ENCODE data around the gene ZNF687.

Gene ZNF687

GRCh38 chr1:151288502-151288901 is 6.4 kb downstream of the ZNF687 start:
- no peak for TF ChIP-seq CTCF (IDR thresholded peaks at IDR 0.05; ENCODE audit: low read depth, low read length, missing control alignments)

GRCh38 chr1:151289080-151289935 is 7.2 kb downstream of the ZNF687 start:
- no peak for TF ChIP-seq CTCF (IDR thresholded peaks at IDR 0.05; ENCODE audit: low read depth, low read length, missing control alignments)
- DNase-seq (ENCODE audit: low read depth) = no peak
- no peak overlapping the region for H3K4me3 ChIP-seq (ENCODE audit: low read depth, low read length)
- in situ Hi-C loops (cut with HindIII; ENCODE audit: low sequenced_read_pairs) = no loop called here

More at GRCh38 chr1:151288502-151288901, 6.4 kb downstream of the ZNF687 start:
- no peak overlapping the region for H3K4me3 ChIP-seq (ENCODE audit: low read depth, low read length)
- no peak for DNase-seq (ENCODE audit: low read depth)
- in situ Hi-C loops (cut with HindIII; ENCODE audit: low sequenced_read_pairs) = no loop called here

- no peak overlapping the region for H3K4me3 ChIP-seq (ENCODE audit: low read depth, low read length)
- TF ChIP-seq CTCF (IDR thresholded peaks at IDR 0.05; ENCODE audit: low read depth, low read length, missing control alignments) = no peak
- no peak for DNase-seq (ENCODE audit: low read depth)
- in situ Hi-C loops (cut with HindIII; ENCODE audit: low sequenced_read_pairs) = no loop called here
These were observed 8.1 kb downstream of the ZNF687 start for GRCh38 chr1:151289991-151290708.

GRCh38 chr1:151290709-151291303 is 8.7 kb downstream of the ZNF687 start:
- in situ Hi-C loops (cut with HindIII; ENCODE audit: low sequenced_read_pairs) = no loop called here
- H3K4me3 ChIP-seq (ENCODE audit: low read depth, low read length) = no peak overlapping the region
- no peak for TF ChIP-seq CTCF (IDR thresholded peaks at IDR 0.05; ENCODE audit: low read depth, low read length, missing control alignments)
- no peak for DNase-seq (ENCODE audit: low read depth)

GRCh38 chr1:151292207-151293030 is 10.3 kb downstream of the ZNF687 start:
- no peak for DNase-seq (ENCODE audit: low read depth)
- TF ChIP-seq CTCF (IDR thresholded peaks at IDR 0.05; ENCODE audit: low read depth, low read length, missing control alignments) = no peak
- H3K4me3 ChIP-seq (ENCODE audit: low read depth, low read length) = no peak overlapping the region
- in situ Hi-C loops (cut with HindIII; ENCODE audit: low sequenced_read_pairs) = no loop called here

- DNase-seq (ENCODE audit: low read depth) = no peak
- in situ Hi-C loops (cut with HindIII; ENCODE audit: low sequenced_read_pairs) = no loop called here
- H3K4me3 ChIP-seq (ENCODE audit: low read depth, low read length) = no peak overlapping the region
- TF ChIP-seq CTCF (IDR thresholded peaks at IDR 0.05; ENCODE audit: low read depth, low read length, missing control alignments) = no peak
These were observed 11.0 kb downstream of the ZNF687 start for GRCh38 chr1:151293093-151293492.
